Measurements from ENCODE around the gene BIRC6. TPM values are rescaled to one million over a fixed set of nuclear protein-coding genes. Genes with fewer than 3 reads are reported as not detected.

BIRC6 gene
- polyA plus RNA-seq, 2 of the 4 experiments (the other 2 are of a cell fraction): 21.0 to 111 TPM

- FAIRE-seq: no peak
- H3K27ac ChIP-seq: no peak overlapping the region
- ChIA-PET POLR2A (no interaction called here), CTCF (no interaction called here)
- H3K4me1 ChIP-seq: peaks cover 10% of the 10 kb centered on the region
- no peak overlapping the region for H3K4me2 ChIP-seq
- no peaks in the 10 kb centered on the region for H3K9me3 ChIP-seq
- H3K4me3 ChIP-seq: no peak overlapping the region
- no peak for ATAC-seq
- no peak for DNase-seq (ENCODE audit: low read depth in 1 of 2, low spot score in 1 of 2)
- 88% methylated on average over 5 of the region's 5 CpGs for WGBS (ENCODE audit: missing lambda C conversion rate)
- no peak for TF ChIP-seq RCOR1 (IDR thresholded peaks at IDR 0.05; ENCODE audit: low read depth, low read length)
- TF ChIP-seq HDAC2 (IDR thresholded peaks at IDR 0.05): no peak
- TF ChIP-seq EP300 (IDR thresholded peaks at IDR 0.05): no peak
- no peak for TF ChIP-seq CEBPB (IDR thresholded peaks at IDR 0.05)
- TF ChIP-seq POLR2AphosphoS2 (conservative IDR thresholded peaks at IDR 0.05; ENCODE audit: low read length): no peak
- no peak for TF ChIP-seq ZNF302 (CRISPR knock-in tag; IDR thresholded peaks at IDR 0.05)
- no peak for TF ChIP-seq E2F6 (IDR thresholded peaks at IDR 0.05; ENCODE audit: borderline replicate concordance, low read depth)
- TF ChIP-seq ZC3H11A (IDR thresholded peaks at IDR 0.05): no peak
- TF ChIP-seq RARB (CRISPR knock-in tag; IDR thresholded peaks at IDR 0.05): no peak
- TF ChIP-seq SREBF2 (IDR thresholded peaks at IDR 0.05): no peak
These were observed 123.2 kb downstream of the BIRC6 start for GRCh38 chr2:32479993-32480392.

DNA sequence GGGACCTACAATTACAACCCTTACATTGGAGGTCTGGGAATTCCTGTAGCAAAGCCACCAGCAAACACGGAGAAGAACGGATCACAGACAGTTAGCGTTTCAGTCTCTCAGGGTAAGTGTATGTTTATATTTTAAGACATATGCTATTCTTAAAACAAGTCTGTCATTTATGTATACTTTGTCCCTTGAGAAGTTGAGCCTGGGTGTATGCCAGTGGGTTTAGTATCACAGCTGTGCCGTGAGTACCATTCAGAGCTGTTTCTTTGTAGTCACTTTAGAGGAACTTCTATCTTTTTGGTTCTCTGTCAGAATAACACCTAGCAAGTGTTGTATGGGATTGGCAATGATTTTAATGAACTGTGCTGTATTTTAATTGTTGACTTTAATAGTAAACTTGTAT, 125.6 kb downstream of the BIRC6 start:
- no peaks in the 10 kb centered on the region for H3K9me3 ChIP-seq
- H3K4me1 ChIP-seq: peaks cover 17% of the 10 kb centered on the region
- no peak for FAIRE-seq
- H3K4me2 ChIP-seq: no peak overlapping the region
- 95% methylated on average over 4 of the region's 4 CpGs for WGBS (ENCODE audit: missing lambda C conversion rate)
- POLR2A ChIA-PET: no interaction called here
- CTCF ChIA-PET: no interaction called here
- no peak overlapping the region for H3K4me3 ChIP-seq
- no peak for ATAC-seq
- no peak for DNase-seq (ENCODE audit: low read depth in 1 of 2, low spot score in 1 of 2)
- no peak overlapping the region for H3K27ac ChIP-seq
- TF ChIP-seq E2F6 (IDR thresholded peaks at IDR 0.05; ENCODE audit: borderline replicate concordance, low read depth): no peak
- no peak for TF ChIP-seq CTCF (IDR thresholded peaks at IDR 0.05)
- TF ChIP-seq KDM1A (IDR thresholded peaks at IDR 0.05; ENCODE audit: low read depth): no peak
- TF ChIP-seq FOXS1 (CRISPR knock-in tag; IDR thresholded peaks at IDR 0.05): no peak
- TF ChIP-seq, protein P1, sequence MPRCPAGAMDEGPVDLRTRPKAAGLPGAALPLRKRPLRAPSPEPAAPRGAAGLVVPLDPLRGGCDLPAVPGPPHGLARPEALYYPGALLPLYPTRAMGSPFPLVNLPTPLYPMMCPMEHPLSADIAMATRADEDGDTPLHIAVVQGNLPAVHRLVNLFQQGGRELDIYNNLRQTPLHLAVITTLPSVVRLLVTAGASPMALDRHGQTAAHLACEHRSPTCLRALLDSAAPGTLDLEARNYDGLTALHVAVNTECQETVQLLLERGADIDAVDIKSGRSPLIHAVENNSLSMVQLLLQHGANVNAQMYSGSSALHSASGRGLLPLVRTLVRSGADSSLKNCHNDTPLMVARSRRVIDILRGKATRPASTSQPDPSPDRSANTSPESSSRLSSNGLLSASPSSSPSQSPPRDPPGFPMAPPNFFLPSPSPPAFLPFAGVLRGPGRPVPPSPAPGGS (IDR thresholded peaks at IDR 0.05): no peak
- no peak for TF ChIP-seq SMC3 (IDR thresholded peaks at IDR 0.05)
- TF ChIP-seq EHMT2 (IDR thresholded peaks at IDR 0.05; ENCODE audit: low read depth): no peak
- TF ChIP-seq SREBF2 (IDR thresholded peaks at IDR 0.05): no peak
- TF ChIP-seq PHF8 (IDR thresholded peaks at IDR 0.05; ENCODE audit: borderline replicate concordance, low read depth): no peak
- TF ChIP-seq, protein P2, sequence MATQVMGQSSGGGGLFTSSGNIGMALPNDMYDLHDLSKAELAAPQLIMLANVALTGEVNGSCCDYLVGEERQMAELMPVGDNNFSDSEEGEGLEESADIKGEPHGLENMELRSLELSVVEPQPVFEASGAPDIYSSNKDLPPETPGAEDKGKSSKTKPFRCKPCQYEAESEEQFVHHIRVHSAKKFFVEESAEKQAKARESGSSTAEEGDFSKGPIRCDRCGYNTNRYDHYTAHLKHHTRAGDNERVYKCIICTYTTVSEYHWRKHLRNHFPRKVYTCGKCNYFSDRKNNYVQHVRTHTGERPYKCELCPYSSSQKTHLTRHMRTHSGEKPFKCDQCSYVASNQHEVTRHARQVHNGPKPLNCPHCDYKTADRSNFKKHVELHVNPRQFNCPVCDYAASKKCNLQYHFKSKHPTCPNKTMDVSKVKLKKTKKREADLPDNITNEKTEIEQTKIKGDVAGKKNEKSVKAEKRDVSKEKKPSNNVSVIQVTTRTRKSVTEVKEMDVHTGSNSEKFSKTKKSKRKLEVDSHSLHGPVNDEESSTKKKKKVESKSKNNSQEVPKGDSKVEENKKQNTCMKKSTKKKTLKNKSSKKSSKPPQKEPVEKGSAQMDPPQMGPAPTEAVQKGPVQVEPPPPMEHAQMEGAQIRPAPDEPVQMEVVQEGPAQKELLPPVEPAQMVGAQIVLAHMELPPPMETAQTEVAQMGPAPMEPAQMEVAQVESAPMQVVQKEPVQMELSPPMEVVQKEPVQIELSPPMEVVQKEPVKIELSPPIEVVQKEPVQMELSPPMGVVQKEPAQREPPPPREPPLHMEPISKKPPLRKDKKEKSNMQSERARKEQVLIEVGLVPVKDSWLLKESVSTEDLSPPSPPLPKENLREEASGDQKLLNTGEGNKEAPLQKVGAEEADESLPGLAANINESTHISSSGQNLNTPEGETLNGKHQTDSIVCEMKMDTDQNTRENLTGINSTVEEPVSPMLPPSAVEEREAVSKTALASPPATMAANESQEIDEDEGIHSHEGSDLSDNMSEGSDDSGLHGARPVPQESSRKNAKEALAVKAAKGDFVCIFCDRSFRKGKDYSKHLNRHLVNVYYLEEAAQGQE (IDR thresholded peaks at IDR 0.05): no peak
- TF ChIP-seq, protein P3, sequence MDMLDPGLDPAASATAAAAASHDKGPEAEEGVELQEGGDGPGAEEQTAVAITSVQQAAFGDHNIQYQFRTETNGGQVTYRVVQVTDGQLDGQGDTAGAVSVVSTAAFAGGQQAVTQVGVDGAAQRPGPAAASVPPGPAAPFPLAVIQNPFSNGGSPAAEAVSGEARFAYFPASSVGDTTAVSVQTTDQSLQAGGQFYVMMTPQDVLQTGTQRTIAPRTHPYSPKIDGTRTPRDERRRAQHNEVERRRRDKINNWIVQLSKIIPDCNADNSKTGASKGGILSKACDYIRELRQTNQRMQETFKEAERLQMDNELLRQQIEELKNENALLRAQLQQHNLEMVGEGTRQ (IDR thresholded peaks at IDR 0.05): no peak
- no peak for TF ChIP-seq FOSL2 (IDR thresholded peaks at IDR 0.05)
- no peak for TF ChIP-seq FOSL2 (CRISPR knock-in tag; IDR thresholded peaks at IDR 0.05)
- no peak for TF ChIP-seq ZSCAN20 (CRISPR knock-in tag; IDR thresholded peaks at IDR 0.05)
- TF ChIP-seq ZNF302 (CRISPR knock-in tag; IDR thresholded peaks at IDR 0.05): no peak
- no peak for TF ChIP-seq HOXB5 (CRISPR knock-in tag; IDR thresholded peaks at IDR 0.05)
